Endothelial cell (in vitro differentiated cells): ENCODE measurements around the gene POP7. TPM values are rescaled to one million over a fixed set of nuclear protein-coding genes. Genes with fewer than 3 reads are reported as not detected.
"Not testable (repeated sequence)": the region's sequence is repeated elsewhere in the genome, so short reads cannot be mapped to it uniquely, and the experiment has no call there.

Experiments
- DNase-seq: peaks from one replicate; pipeline ENCODE4 v3.0.0; 2021; ENCODE audit warnings: low spot score
- H3K27ac Mint-ChIP-seq: one replicate; pipeline ENCODE4 v1.8.0; 2021; ENCODE audit warnings: mixed read lengths, inconsistent platforms; ENCODE audit not compliant: unreplicated experiment
- H3K27me3 Mint-ChIP-seq: one replicate; pipeline ENCODE4 v1.8.0; 2021; ENCODE audit warnings: mild to moderate bottlenecking, moderate library complexity, mixed read lengths, inconsistent platforms; ENCODE audit not compliant: unreplicated experiment
- H3K36me3 Mint-ChIP-seq: one replicate; pipeline ENCODE4 v1.8.0; 2021; ENCODE audit warnings: mild to moderate bottlenecking, low read depth, mixed read lengths, inconsistent platforms; ENCODE audit not compliant: unreplicated experiment
- H3K4me1 Mint-ChIP-seq: one replicate; pipeline ENCODE4 v1.8.0; 2021; ENCODE audit warnings: mild to moderate bottlenecking, mixed read lengths, inconsistent platforms; ENCODE audit not compliant: unreplicated experiment
- H3K4me3 Mint-ChIP-seq: one replicate; pipeline ENCODE4 v1.8.0; 2021; ENCODE audit warnings: mild to moderate bottlenecking, mixed read lengths, inconsistent platforms; ENCODE audit not compliant: unreplicated experiment
- H3K9me3 Mint-ChIP-seq: one replicate; pipeline ENCODE4 v1.8.0; 2021; ENCODE audit warnings: mixed read lengths, inconsistent platforms; ENCODE audit not compliant: unreplicated experiment
- CTCF ChIP-seq: fragments of 200-600 bp; sonication (generic); IDR thresholded peaks from one replicate; pipeline ENCODE4 v1.5.0; 2021; ENCODE audit warnings: antibody characterized with exemption; ENCODE audit not compliant: unreplicated experiment
- long read RNA-seq: library from polyadenylated mRNA; unstranded; transcript quantifications from one replicate; pipeline ENCODE4 v2.0.0, GENCODE V29; 2020; ENCODE audit not compliant: unreplicated experiment
- total RNA-seq: library from RNA; stranded (reverse); fragmentation: NEBNext Ultra II Directional; extraction: Animal tissue kit (Norgen Biotek cat#: 25700); gene quantifications from one replicate; pipeline ENCODE4 v1.2.1, GENCODE V29; 2021; ENCODE audit not compliant: unreplicated experiment

Gene POP7
- total RNA-seq = 30.6 TPM
- long read RNA-seq, transcript POP7-201 (2 exons, 927 nt) = major isoform, 25 of 26 reads
- long read RNA-seq, partial matches to known transcripts = 0 of 26 reads
- long read RNA-seq, other reads (novel, unspliced or antisense) = 1 of 26 reads

GRCh38 chr7:100705753-100706671, at the start of gene POP7:
Gene POP7, plus strand, starts transcription at chr7:100706121. Its CDS starts 710 bp downstream, at chr7:100706831.
- peak; percentile 99 for DNase-seq
- Mint-ChIP-seq H3K27ac (no peak within 1 kb of the TSS), H3K4me3 (peak within 1 kb of the TSS; percentile 94), H3K4me1 (peaks cover 12% of the 10 kb centered on the region), H3K36me3 (peaks cover 6% of the 10 kb centered on the region), H3K27me3 (peaks cover 5% of the 10 kb centered on the region), H3K9me3 (no peaks in the 10 kb centered on the region)
- no peak for TF ChIP-seq CTCF

- H3K9me3 Mint-ChIP-seq, DNase-seq, H3K4me1 Mint-ChIP-seq, H3K4me3 Mint-ChIP-seq, H3K27me3 Mint-ChIP-seq, H3K27ac Mint-ChIP-seq, H3K36me3 Mint-ChIP-seq: not testable (repeated sequence)
Observed at GRCh38 chr7:100662194-100662776, 43.6 kb upstream of the POP7 start.

GRCh38 chr7:100665168-100665726, 40.7 kb upstream of the POP7 start:
- Mint-ChIP-seq H3K4me1 (no peaks in the 10 kb centered on the region), H3K36me3 (no peaks in the 10 kb centered on the region), H3K4me3 (no peak overlapping the region), H3K27ac (no peak overlapping the region), H3K27me3 (no peaks in the 10 kb centered on the region), H3K9me3 (no peaks in the 10 kb centered on the region)
- no peak for DNase-seq
- no peak for TF ChIP-seq CTCF

- no peak overlapping the region for H3K27ac Mint-ChIP-seq
- no peak overlapping the region for H3K4me3 Mint-ChIP-seq
- H3K27me3 Mint-ChIP-seq = no peaks in the 10 kb centered on the region
- TF ChIP-seq CTCF = no peak
- H3K9me3 Mint-ChIP-seq = no peaks in the 10 kb centered on the region
- H3K4me1 Mint-ChIP-seq = no peaks in the 10 kb centered on the region
- DNase-seq = no peak
- H3K36me3 Mint-ChIP-seq = no peaks in the 10 kb centered on the region
Observed at GRCh38 chr7:100667331-100668068, 38.4 kb upstream of the POP7 start.

GRCh38 chr7:100668069-100668449, 37.9 kb upstream of the POP7 start:
- DNase-seq = no peak
- Mint-ChIP-seq H3K27me3 (no peaks in the 10 kb centered on the region), H3K4me1 (no peaks in the 10 kb centered on the region), H3K36me3 (no peaks in the 10 kb centered on the region), H3K27ac (peak overlapping the region; percentile 49), H3K9me3 (no peaks in the 10 kb centered on the region), H3K4me3 (no peak overlapping the region)
- no peak for TF ChIP-seq CTCF

GRCh38 chr7:100669106-100669505, 36.8 kb upstream of the POP7 start:
- not testable (repeated sequence) for H3K27me3 Mint-ChIP-seq, H3K36me3 Mint-ChIP-seq, H3K4me1 Mint-ChIP-seq, H3K27ac Mint-ChIP-seq, DNase-seq, H3K9me3 Mint-ChIP-seq, H3K4me3 Mint-ChIP-seq
